ENCODE results near the gene TRIM41.

Gene TRIM41

GRCh38 chr5:181233088-181233800, 10.2 kb downstream of the TRIM41 start:
- no peak for DNase-seq (ENCODE audit: low read depth)

- DNase-seq (ENCODE audit: low read depth): no peak
Observed at GRCh38 chr5:181233801-181234454, 10.8 kb downstream of the TRIM41 start.

GRCh38 chr5:181234455-181235306, 11.6 kb downstream of the TRIM41 start:
- no peak for DNase-seq (ENCODE audit: low read depth)

GRCh38 chr5:181235323-181235688, 12.2 kb downstream of the TRIM41 start:
- DNase-seq (ENCODE audit: low read depth): no peak

GRCh38 chr5:181235689-181236366, 12.7 kb downstream of the TRIM41 start:
- no peak for DNase-seq (ENCODE audit: low read depth)

- no peak for DNase-seq (ENCODE audit: low read depth)
Observed at GRCh38 chr5:181236471-181236870, 13.4 kb downstream of the TRIM41 start.

- DNase-seq (ENCODE audit: low read depth): no peak
Observed at GRCh38 chr5:181236954-181237641, 14.0 kb downstream of the TRIM41 start.

- DNase-seq (ENCODE audit: low read depth): no peak
Observed at GRCh38 chr5:181237729-181238385, 14.8 kb downstream of the TRIM41 start.

- no peak for DNase-seq (ENCODE audit: low read depth)
Observed at GRCh38 chr5:181239062-181239663, 16.1 kb downstream of the TRIM41 start.

- DNase-seq (ENCODE audit: low read depth): peak; percentile 77
Observed at GRCh38 chr5:181241393-181241975, 18.4 kb downstream of the TRIM41 start.

- DNase-seq (ENCODE audit: low read depth): no peak
Observed at GRCh38 chr5:181242031-181242451, 19.0 kb downstream of the TRIM41 start.

GRCh38 chr5:181243018-181243563, 20.0 kb downstream of the TRIM41 start:
- DNase-seq (ENCODE audit: low read depth): no peak

- peak; percentile 75 for DNase-seq (ENCODE audit: low read depth)
Observed at GRCh38 chr5:181243564-181244343, 20.7 kb downstream of the TRIM41 start, which contains the start of gene RACK1. RACK1 (minus strand) TSS chr5:181243906; CDS start chr5:181243800, 106 bp downstream.

GRCh38 chr5:181245427-181246275, 22.6 kb downstream of the TRIM41 start:
- no peak for DNase-seq (ENCODE audit: low read depth)

GRCh38 chr5:181246276-181247049, 23.4 kb downstream of the TRIM41 start:
- DNase-seq (ENCODE audit: low read depth): peak; percentile 67

GRCh38 chr5:181248277-181248676, 25.2 kb downstream of the TRIM41 start:
- DNase-seq (ENCODE audit: low read depth): no peak

GRCh38 chr5:181255276-181255675, 32.2 kb downstream of the TRIM41 start:
- no peak for DNase-seq (ENCODE audit: low read depth)

Measured in fibroblast of the conjunctiva (primary cell).